ENCODE data around the gene RHOB. TPM values are rescaled to one million over a fixed set of nuclear protein-coding genes. Genes with fewer than 3 reads are reported as not detected.

The RHOB gene
- total RNA-seq, 1 donor from 2014 or later: 193 TPM

- H3K27ac ChIP-seq (replicated peaks): peak overlapping the region; percentile 1
- intact Hi-C loops (cut with micrococcal nuclease): no loop called here
- H3K4me3 ChIP-seq: no peak overlapping the region
- H3K27me3 ChIP-seq (ENCODE audit: low read depth): no peaks in the 10 kb centered on the region
- peaks cover 11% of the 10 kb centered on the region for H3K4me1 ChIP-seq
- H3K9me3 ChIP-seq (replicated peaks): no peaks in the 10 kb centered on the region
- H3K36me3 ChIP-seq: no peaks in the 10 kb centered on the region
- DNase-seq: no peak
- no peak for TF ChIP-seq CTCF (IDR thresholded peaks at IDR 0.05; ENCODE audit: borderline replicate concordance)
Observed at GRCh38 chr2:20472569-20472968, 25.7 kb downstream of the RHOB start.

DNA sequence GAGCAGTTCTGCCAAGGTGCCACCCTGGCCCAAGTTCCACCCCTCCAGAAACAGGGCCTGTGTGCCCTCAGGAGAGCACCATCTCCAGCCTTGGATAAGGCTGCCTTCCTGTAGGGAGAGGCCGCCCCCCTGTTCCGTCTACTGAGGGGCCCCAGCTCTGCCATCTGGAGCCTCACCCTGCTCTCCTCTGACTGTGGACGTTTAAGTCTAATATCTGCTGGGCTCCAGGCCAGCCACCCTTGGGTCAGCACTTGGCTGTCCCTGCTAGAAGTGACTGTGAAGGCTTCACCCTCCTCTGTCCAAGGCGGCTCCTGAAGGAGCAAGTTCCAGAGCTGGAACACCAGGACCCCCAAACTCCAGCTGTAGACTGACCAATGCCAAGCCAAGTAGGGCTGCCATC, 26.3 kb downstream of the RHOB start:
- intact Hi-C loops (cut with micrococcal nuclease): no loop called here
- Histone ChIP-seq H3K27me3 (ENCODE audit: low read depth) (no peaks in the 10 kb centered on the region), H3K9me3 (replicated peaks) (no peaks in the 10 kb centered on the region), H3K27ac (replicated peaks) (peak overlapping the region; percentile 73), H3K4me3 (no peak overlapping the region), H3K36me3 (no peaks in the 10 kb centered on the region), H3K4me1 (peaks cover 11% of the 10 kb centered on the region)
- TF ChIP-seq CTCF (IDR thresholded peaks at IDR 0.05; ENCODE audit: borderline replicate concordance): no peak
- no peak for DNase-seq

DNA sequence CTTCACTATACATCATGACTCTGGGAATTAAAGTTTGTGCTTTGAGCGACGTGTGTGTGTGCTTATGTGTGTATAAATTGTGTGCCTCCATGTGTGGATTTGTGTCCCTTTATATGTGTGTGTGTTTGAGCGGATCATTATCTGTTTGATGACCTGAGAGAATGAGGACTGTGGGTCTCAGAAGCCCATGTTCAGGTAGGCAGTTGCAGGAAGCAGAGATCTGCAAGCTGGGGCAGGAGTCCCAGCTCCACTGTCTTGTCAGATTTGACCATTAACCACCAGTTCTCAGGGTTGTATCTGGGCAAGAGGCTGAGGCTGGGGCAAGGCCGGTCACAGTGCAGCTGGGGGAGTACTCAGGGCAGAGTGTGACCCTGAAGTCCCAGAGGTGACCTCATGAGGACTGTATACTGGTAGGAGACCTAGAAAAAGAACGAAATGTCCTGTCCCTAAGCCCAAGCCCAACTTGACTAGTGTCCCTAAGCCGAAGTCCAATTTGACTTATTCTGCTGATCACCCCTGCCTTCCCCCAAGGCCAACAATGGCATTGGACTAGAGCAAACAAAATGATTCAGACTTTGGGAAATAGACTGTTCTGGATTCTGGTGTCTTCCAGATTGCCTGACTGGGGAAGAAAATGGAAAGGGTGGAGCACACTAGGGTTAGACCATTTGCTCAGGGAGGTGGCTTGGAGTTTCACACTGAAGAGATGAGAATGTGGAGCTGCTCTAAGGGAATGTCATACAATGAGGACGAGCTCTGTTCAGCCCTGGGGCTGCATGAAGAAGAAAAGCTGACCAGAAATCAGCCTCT, 28.1 kb downstream of the RHOB start:
- H3K4me1 ChIP-seq: peaks cover 11% of the 10 kb centered on the region
- no peaks in the 10 kb centered on the region for H3K36me3 ChIP-seq
- no peaks in the 10 kb centered on the region for H3K27me3 ChIP-seq (ENCODE audit: low read depth)
- no peak overlapping the region for H3K4me3 ChIP-seq
- H3K9me3 ChIP-seq (replicated peaks): no peaks in the 10 kb centered on the region
- no peak for DNase-seq
- no peak for TF ChIP-seq CTCF (IDR thresholded peaks at IDR 0.05; ENCODE audit: borderline replicate concordance)
- H3K27ac ChIP-seq (replicated peaks): peak overlapping the region; percentile 73
- intact Hi-C loops (cut with micrococcal nuclease): no loop called here

GRCh38 chr2:20475567-20475952, 28.7 kb downstream of the RHOB start:
- H3K4me3 ChIP-seq: no peak overlapping the region
- H3K9me3 ChIP-seq (replicated peaks): no peaks in the 10 kb centered on the region
- DNase-seq: no peak
- H3K27ac ChIP-seq (replicated peaks): peak overlapping the region; percentile 73
- no peak for TF ChIP-seq CTCF (IDR thresholded peaks at IDR 0.05; ENCODE audit: borderline replicate concordance)
- peaks cover 11% of the 10 kb centered on the region for H3K4me1 ChIP-seq
- H3K36me3 ChIP-seq: no peaks in the 10 kb centered on the region
- intact Hi-C loops (cut with micrococcal nuclease): no loop called here
- no peaks in the 10 kb centered on the region for H3K27me3 ChIP-seq (ENCODE audit: low read depth)

- peak overlapping the region; percentile 73 for H3K27ac ChIP-seq (replicated peaks)
- H3K36me3 ChIP-seq: no peaks in the 10 kb centered on the region
- H3K4me3 ChIP-seq: no peak overlapping the region
- no peaks in the 10 kb centered on the region for H3K9me3 ChIP-seq (replicated peaks)
- H3K27me3 ChIP-seq (ENCODE audit: low read depth): no peaks in the 10 kb centered on the region
- no peak for DNase-seq
- TF ChIP-seq CTCF (IDR thresholded peaks at IDR 0.05; ENCODE audit: borderline replicate concordance): no peak
- intact Hi-C loops (cut with micrococcal nuclease): no loop called here
- H3K4me1 ChIP-seq: peaks cover 11% of the 10 kb centered on the region
Observed at GRCh38 chr2:20476481-20476880, 29.6 kb downstream of the RHOB start.
